ENCODE results near the gene RBM22. TPM values are rescaled to one million over a fixed set of nuclear protein-coding genes. Genes with fewer than 3 reads are reported as not detected.
"Not testable (repeated sequence)": the region's sequence is repeated elsewhere in the genome, so short reads cannot be mapped to it uniquely, and the experiment has no call there.

Gene RBM22
- 10 to 100 TPM; 68.0 to 84.3 (median 75.9) TPM for polyA plus RNA-seq (ENCODE audit: insufficient read depth in 1 of 5, insufficient read length in 5 of 5, low replicate concordance in 1 of 5)
- long read RNA-seq, donor 1, transcript RBM22-204 (4 exons, 2,067 nt) = minor isoform, 6 of 24 reads
- long read RNA-seq, donor 1, transcript RBM22-201 (11 exons, 2,342 nt) = major isoform, 15 of 24 reads
- long read RNA-seq, donor 1, partial matches to known transcripts = 0 of 24 reads
- long read RNA-seq, donor 1, other reads (novel, unspliced or antisense) = 0 of 24 reads
- long read RNA-seq, donor 2, transcript RBM22-201 (11 exons, 2,342 nt) = major isoform, 14 of 16 reads
- long read RNA-seq, donor 2, partial matches to known transcripts = 0 of 16 reads
- long read RNA-seq, donor 2, other reads (novel, unspliced or antisense) = 0 of 16 reads
- long read RNA-seq, donor 3, transcript RBM22-201 (11 exons, 2,342 nt) = major isoform, 11 of 23 reads
- long read RNA-seq, donor 3, transcript RBM22-204 (4 exons, 2,067 nt) = minor isoform, 9 of 23 reads
- long read RNA-seq, donor 3, partial matches to known transcripts = 0 of 23 reads
- long read RNA-seq, donor 3, other reads (novel, unspliced or antisense) = 0 of 23 reads
- long read RNA-seq, donor 4, transcript RBM22-204 (4 exons, 2,067 nt) = major isoform, 5 of 11 reads
- long read RNA-seq, donor 4, partial matches to known transcripts = 0 of 11 reads
- long read RNA-seq, donor 4, other reads (novel, unspliced or antisense) = 0 of 11 reads
- long read RNA-seq, donor 5, transcript RBM22-201 (11 exons, 2,342 nt) = major isoform, 6 of 14 reads
- long read RNA-seq, donor 5, partial matches to known transcripts = 0 of 14 reads
- long read RNA-seq, donor 5, other reads (novel, unspliced or antisense) = 0 of 14 reads
- long read RNA-seq, donor 6, transcript RBM22-201 (11 exons, 2,342 nt) = major isoform, 13 of 14 reads
- long read RNA-seq, donor 6, partial matches to known transcripts = 0 of 14 reads
- long read RNA-seq, donor 6, other reads (novel, unspliced or antisense) = 0 of 14 reads
- long read RNA-seq, donor 7, transcript RBM22-201 (11 exons, 2,342 nt) = major isoform, 14 of 17 reads
- long read RNA-seq, donor 7, partial matches to known transcripts = 0 of 17 reads
- long read RNA-seq, donor 7, other reads (novel, unspliced or antisense) = 0 of 17 reads
- long read RNA-seq, donor 8, transcript RBM22-201 (11 exons, 2,342 nt) = major isoform, 5 of 8 reads
- long read RNA-seq, donor 8, partial matches to known transcripts = 0 of 8 reads
- long read RNA-seq, donor 8, other reads (novel, unspliced or antisense) = 0 of 8 reads

GRCh38 chr5:150700594-150701377 lies at the start of gene RBM22:
Gene RBM22, minus strand, starts transcription at chr5:150701062. Its CDS starts 77 bp downstream, at chr5:150700985.
- peak; percentile 92 to 94 for DNase-seq

- no peak for DNase-seq
Measured at GRCh38 chr5:150750469-150750868, 49.6 kb upstream of the RBM22 start.

GRCh38 chr5:150743142-150743488 lies 42.3 kb upstream of the RBM22 start:
- not testable (repeated sequence) for DNase-seq

GRCh38 chr5:150742455-150743141 lies 41.7 kb upstream of the RBM22 start:
- DNase-seq = not testable (repeated sequence)

GRCh38 chr5:150740992-150741391 lies 40.1 kb upstream of the RBM22 start:
- DNase-seq = no peak

- DNase-seq = no peak
Measured at GRCh38 chr5:150738862-150739261, 38.0 kb upstream of the RBM22 start.

GRCh38 chr5:150734579-150735384 lies 33.9 kb upstream of the RBM22 start:
- no peak for DNase-seq

- no peak for DNase-seq
Measured at GRCh38 chr5:150731669-150732242, 30.9 kb upstream of the RBM22 start.

GRCh38 chr5:150729859-150730258 lies 29.0 kb upstream of the RBM22 start:
- DNase-seq = no peak

GRCh38 chr5:150723845-150724244 lies 23.0 kb upstream of the RBM22 start:
- DNase-seq = no peak

GRCh38 chr5:150710165-150710564 lies 9.3 kb upstream of the RBM22 start:
- no peak for DNase-seq

- DNase-seq = no peak
Measured at GRCh38 chr5:150706776-150707390, 6.0 kb upstream of the RBM22 start.

- no peak for DNase-seq
Measured at GRCh38 chr5:150703762-150704161, 2.9 kb upstream of the RBM22 start.

- DNase-seq = peak in 1 of 2 donors; percentile 8
Measured at GRCh38 chr5:150700246-150700593, 642 bp downstream of the RBM22 start.

GRCh38 chr5:150694612-150695011 lies 6.2 kb downstream of the RBM22 start:
- no peak for DNase-seq

GRCh38 chr5:150692276-150692675 lies 8.6 kb downstream of the RBM22 start:
- no peak for DNase-seq

GRCh38 chr5:150690760-150691159 lies 10.1 kb downstream of the RBM22 start:
- no peak for DNase-seq

GRCh38 chr5:150689120-150689519 lies 11.7 kb downstream of the RBM22 start:
- no peak for DNase-seq

- no peak for DNase-seq
Measured at GRCh38 chr5:150676578-150676977, 24.3 kb downstream of the RBM22 start.
